ENCODE results near the gene STAT3. TPM values are rescaled to one million over a fixed set of nuclear protein-coding genes. Genes with fewer than 3 reads are reported as not detected.
"Not testable (repeated sequence)": the region's sequence is repeated elsewhere in the genome, so short reads cannot be mapped to it uniquely, and the experiment has no call there.

Gene STAT3
- total and polyA plus RNA-seq, 8 donors: 31.3 to 207 (median 104) TPM

DNA sequence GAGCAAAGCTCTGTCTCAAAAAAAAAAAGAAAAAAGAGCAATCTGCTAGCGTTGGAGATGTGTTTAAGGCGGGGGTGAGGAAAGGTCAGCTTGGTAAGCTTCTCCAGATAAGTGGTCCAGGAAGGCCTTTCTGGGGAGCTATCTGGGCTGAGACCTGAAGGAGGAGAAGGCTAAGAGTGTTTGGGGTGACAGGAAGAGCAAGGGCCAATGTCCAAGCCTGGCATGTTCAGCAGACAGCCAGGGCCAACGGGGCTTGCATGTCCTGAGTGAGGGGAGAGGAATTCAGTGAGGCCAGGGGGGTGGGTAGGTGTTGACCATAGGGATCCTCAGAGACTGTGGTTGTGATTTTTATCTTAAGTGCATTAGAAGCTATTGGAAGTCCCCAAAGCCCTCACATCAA, 84.5 kb downstream of the STAT3 start:
- WGBS, 5 donors: 78 to 92% (median 81%) methylated on average over 3 of the region's 3 CpGs
- H3K36me3 ChIP-seq: peaks cover 45 to 97% (median 95%) of the 10 kb centered on the region in 4 donors
- TF ChIP-seq POLR2AphosphoS5 (IDR thresholded peaks at IDR 0.05): no peak
- no peak for TF ChIP-seq EP300 (IDR thresholded peaks at IDR 0.05)
- TF ChIP-seq POLR2A (IDR thresholded peaks at IDR 0.05): no peak
- TF ChIP-seq, protein P1, sequence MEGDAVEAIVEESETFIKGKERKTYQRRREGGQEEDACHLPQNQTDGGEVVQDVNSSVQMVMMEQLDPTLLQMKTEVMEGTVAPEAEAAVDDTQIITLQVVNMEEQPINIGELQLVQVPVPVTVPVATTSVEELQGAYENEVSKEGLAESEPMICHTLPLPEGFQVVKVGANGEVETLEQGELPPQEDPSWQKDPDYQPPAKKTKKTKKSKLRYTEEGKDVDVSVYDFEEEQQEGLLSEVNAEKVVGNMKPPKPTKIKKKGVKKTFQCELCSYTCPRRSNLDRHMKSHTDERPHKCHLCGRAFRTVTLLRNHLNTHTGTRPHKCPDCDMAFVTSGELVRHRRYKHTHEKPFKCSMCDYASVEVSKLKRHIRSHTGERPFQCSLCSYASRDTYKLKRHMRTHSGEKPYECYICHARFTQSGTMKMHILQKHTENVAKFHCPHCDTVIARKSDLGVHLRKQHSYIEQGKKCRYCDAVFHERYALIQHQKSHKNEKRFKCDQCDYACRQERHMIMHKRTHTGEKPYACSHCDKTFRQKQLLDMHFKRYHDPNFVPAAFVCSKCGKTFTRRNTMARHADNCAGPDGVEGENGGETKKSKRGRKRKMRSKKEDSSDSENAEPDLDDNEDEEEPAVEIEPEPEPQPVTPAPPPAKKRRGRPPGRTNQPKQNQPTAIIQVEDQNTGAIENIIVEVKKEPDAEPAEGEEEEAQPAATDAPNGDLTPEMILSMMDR (IDR thresholded peaks at IDR 0.05): no peak
- no peak overlapping the region for H3K27ac ChIP-seq
- no peaks in the 10 kb centered on the region for H3K27me3 ChIP-seq
- H3K4me1 ChIP-seq: no peaks in the 10 kb centered on the region
- no peaks in the 10 kb centered on the region for H3K9me3 ChIP-seq
- intact Hi-C loops (cut with DNase I; ENCODE audit: low total_unique reads): no loop called here
- H3K4me3 ChIP-seq: no peak overlapping the region
- no peak for DNase-seq

DNA sequence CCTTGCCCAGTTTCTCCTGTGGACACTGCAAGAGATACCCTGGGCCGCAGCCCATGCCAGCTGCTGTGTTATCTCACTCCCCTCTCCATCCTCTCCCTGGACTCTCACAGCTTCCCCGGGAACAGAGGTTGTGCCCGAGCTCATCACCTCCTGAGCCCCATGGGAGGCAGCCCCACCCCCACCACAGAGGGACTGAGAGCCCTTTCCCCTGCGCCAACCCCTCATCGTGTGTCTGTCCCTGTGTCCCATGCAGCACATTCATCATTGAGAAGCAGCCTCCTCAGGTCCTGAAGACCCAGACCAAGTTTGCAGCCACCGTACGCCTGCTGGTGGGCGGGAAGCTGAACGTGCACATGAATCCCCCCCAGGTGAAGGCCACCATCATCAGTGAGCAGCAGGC, 87.2 kb downstream of the STAT3 start:
- H3K27ac ChIP-seq: no peak overlapping the region
- DNase-seq: no peak
- 87 to 96% (median 89%) methylated on average over 9 of the region's 9 CpGs for WGBS, 5 donors
- H3K4me1 ChIP-seq: no peaks in the 10 kb centered on the region
- H3K9me3 ChIP-seq: no peaks in the 10 kb centered on the region
- TF ChIP-seq POLR2A (IDR thresholded peaks at IDR 0.05) (no peak), EP300 (IDR thresholded peaks at IDR 0.05) (no peak), POLR2AphosphoS5 (IDR thresholded peaks at IDR 0.05) (no peak)
- TF ChIP-seq, protein P1 (IDR thresholded peaks at IDR 0.05): no peak
- intact Hi-C loops (cut with DNase I; ENCODE audit: low total_unique reads): no loop called here
- no peak overlapping the region for H3K4me3 ChIP-seq
- H3K36me3 ChIP-seq: peaks cover 36 to 95% (median 92%) of the 10 kb centered on the region in 4 donors
- H3K27me3 ChIP-seq: no peaks in the 10 kb centered on the region

DNA sequence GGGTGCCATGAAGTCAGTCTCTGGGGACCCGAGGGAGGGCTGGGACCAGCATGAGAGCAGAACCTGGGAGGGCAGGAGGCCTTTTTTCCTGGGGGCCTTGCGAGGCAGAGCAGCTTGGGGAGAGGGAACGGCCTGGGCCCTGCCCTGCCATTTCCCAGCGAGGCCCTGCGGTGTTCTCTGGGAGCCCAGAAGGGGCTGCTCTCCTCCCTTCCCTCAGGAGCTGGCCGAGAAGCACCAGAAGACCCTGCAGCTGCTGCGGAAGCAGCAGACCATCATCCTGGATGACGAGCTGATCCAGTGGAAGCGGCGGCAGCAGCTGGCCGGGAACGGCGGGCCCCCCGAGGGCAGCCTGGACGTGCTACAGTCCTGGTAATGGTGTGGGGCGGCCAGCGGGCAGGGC, 88.3 kb downstream of the STAT3 start:
- H3K27me3 ChIP-seq; H3K4me3 ChIP-seq; H3K4me1 ChIP-seq; H3K9me3 ChIP-seq; intact Hi-C loops (cut with DNase I; ENCODE audit: low total_unique reads); DNase-seq; H3K27ac ChIP-seq: not testable (repeated sequence)
- WGBS, 5 donors: 90 to 100% (median 92%) methylated on average over 1 to 2 of the region's 17 CpGs; no CpG with 5 or more reads in 2 of the 5 donors
- peaks cover 39 to 95% (median 92%) of the 10 kb centered on the region in 4 donors for H3K36me3 ChIP-seq

DNA sequence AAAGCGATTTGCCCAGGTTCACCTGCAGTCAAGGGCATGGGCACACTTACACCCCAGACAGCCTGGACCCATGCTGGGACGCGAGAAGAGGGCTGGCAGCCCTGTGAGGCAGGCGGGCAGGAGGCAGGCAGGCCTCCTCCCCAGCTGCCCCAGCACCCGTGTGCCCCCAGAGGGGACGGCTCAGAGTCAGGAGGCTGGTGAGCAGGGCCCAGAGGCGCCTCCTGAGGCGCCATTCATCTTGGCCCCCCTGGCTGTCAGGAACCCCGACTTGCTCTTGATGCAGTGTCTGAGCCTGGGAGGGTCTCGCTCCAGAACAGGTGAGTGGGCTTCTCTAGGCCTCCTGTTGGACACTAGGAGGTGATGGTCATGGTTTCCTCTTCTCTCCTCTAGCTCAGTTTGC, 88.9 kb downstream of the STAT3 start:
- H3K4me1 ChIP-seq; intact Hi-C loops (cut with DNase I; ENCODE audit: low total_unique reads); H3K4me3 ChIP-seq; H3K27ac ChIP-seq; DNase-seq; H3K9me3 ChIP-seq; H3K27me3 ChIP-seq: not testable (repeated sequence)
- H3K36me3 ChIP-seq: peaks cover 34 to 95% (median 92%) of the 10 kb centered on the region in 4 donors
- 93 to 97% (median 95%) methylated on average over 7 to 10 of the region's 10 CpGs for WGBS, 5 donors

DNA sequence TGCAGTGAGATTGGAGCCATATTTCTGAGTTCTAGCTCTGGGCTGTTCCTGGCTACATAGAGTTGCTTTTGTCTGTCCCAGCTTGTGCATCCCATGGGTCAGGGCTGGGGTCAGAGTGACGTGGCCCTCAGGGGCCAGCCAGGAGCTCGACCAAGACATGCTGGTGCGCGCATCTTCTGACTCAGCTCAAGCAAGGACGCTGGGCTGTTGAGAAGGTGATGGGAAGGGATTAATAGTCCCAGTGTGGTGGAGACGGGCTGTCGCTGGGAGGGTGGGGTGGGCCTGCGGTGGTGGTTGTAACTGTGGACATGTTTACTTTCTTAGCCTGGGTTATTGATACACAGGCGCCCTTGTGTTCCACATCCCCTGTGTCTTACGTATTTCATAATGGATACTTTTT, 90.5 kb downstream of the STAT3 start:
- WGBS, 5 donors: 81 to 99% (median 87%) methylated on average over 6 to 9 of the region's 10 CpGs
- H3K9me3 ChIP-seq; DNase-seq; H3K4me1 ChIP-seq; H3K4me3 ChIP-seq; H3K27ac ChIP-seq; intact Hi-C loops (cut with DNase I; ENCODE audit: low total_unique reads); H3K27me3 ChIP-seq: not testable (repeated sequence)
- H3K36me3 ChIP-seq: peaks cover 27 to 95% (median 91%) of the 10 kb centered on the region in 4 donors

DNA sequence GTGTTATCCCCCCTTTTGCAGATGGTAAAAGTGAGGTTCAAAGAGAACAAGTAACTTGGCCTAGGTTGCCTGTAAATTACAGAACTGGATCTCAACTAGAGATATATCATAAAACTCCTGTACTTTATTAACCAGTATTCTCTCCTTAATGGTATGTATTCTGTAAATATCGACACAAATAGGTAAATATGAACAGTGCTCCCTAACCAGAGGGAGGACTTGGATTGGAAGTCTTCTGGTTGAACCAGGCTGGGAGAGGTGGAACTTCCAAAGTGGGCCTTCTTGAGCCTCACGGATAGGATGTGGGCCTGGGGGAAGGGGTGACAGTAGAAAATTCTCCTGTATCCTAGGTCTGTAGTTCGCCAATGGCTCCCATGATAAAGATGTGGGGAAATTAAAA, 92.2 kb downstream of the STAT3 start:
- H3K9me3 ChIP-seq: no peaks in the 10 kb centered on the region
- 92 to 97% (median 94%) methylated on average over 3 of the region's 3 CpGs for WGBS, 5 donors
- intact Hi-C loops (cut with DNase I; ENCODE audit: low total_unique reads): no loop called here
- no peak for DNase-seq
- H3K36me3 ChIP-seq: peaks cover 21 to 90% (median 86%) of the 10 kb centered on the region in 4 donors
- H3K27ac ChIP-seq: no peak overlapping the region
- H3K4me1 ChIP-seq: peaks cover 0 to 11% (median 4%) of the 10 kb centered on the region in 4 donors
- no peak overlapping the region for H3K4me3 ChIP-seq
- no peaks in the 10 kb centered on the region for H3K27me3 ChIP-seq
- TF ChIP-seq, protein P1 (IDR thresholded peaks at IDR 0.05): no peak
- TF ChIP-seq POLR2A (IDR thresholded peaks at IDR 0.05) (no peak), POLR2AphosphoS5 (IDR thresholded peaks at IDR 0.05) (no peak), EP300 (IDR thresholded peaks at IDR 0.05) (no peak)

Measured in stomach (tissue), 9 donors.